Measurements from ENCODE around the gene CDH19. TPM values are rescaled to one million over a fixed set of nuclear protein-coding genes. Genes with fewer than 3 reads are reported as not detected.

CDH19 gene
- total RNA-seq, 1 donor from 2014 or later = not detected

GRCh38 chr18:66555585-66555984 lies 48.3 kb downstream of the CDH19 start:
- intact Hi-C loops (cut with micrococcal nuclease) = no loop called here
- H3K27ac Mint-ChIP-seq = no peak overlapping the region
- no peaks in the 10 kb centered on the region for H3K36me3 Mint-ChIP-seq (ENCODE audit: low read depth)
- no peaks in the 10 kb centered on the region for H3K27me3 Mint-ChIP-seq (ENCODE audit: low read depth)
- H3K9me3 Mint-ChIP-seq = no peaks in the 10 kb centered on the region
- DNase-seq (ENCODE audit: low spot score) = no peak
- no peaks in the 10 kb centered on the region for H3K4me1 Mint-ChIP-seq (ENCODE audit: low read depth)
- H3K4me3 Mint-ChIP-seq (ENCODE audit: low read depth) = no peak overlapping the region

DNA sequence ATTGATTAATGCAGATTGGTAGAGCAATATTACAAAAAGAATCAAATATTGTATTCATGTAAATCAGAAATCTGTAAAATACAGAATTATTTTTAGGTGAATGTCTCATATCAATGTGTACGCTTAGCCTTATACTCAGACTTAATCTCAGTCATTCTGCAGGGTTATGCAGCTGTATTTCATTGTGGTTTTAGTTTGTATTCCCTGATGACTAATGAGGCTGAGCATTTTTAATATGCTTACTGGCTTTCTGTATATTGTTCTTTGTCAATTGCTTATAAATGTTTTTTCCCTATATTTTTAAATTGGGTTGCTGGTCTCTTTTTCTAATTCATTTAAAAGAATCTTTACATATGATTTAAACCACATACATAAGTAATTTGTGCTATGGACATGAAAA lies 50.1 kb downstream of the CDH19 start:
- no peak overlapping the region for H3K4me3 Mint-ChIP-seq (ENCODE audit: low read depth)
- no peaks in the 10 kb centered on the region for H3K27me3 Mint-ChIP-seq (ENCODE audit: low read depth)
- no peaks in the 10 kb centered on the region for H3K36me3 Mint-ChIP-seq (ENCODE audit: low read depth)
- no peaks in the 10 kb centered on the region for H3K9me3 Mint-ChIP-seq
- intact Hi-C loops (cut with micrococcal nuclease) = no loop called here
- H3K27ac Mint-ChIP-seq = no peak overlapping the region
- no peak for DNase-seq (ENCODE audit: low spot score)
- H3K4me1 Mint-ChIP-seq (ENCODE audit: low read depth) = no peaks in the 10 kb centered on the region

GRCh38 chr18:66550366-66550765 lies 53.5 kb downstream of the CDH19 start:
- no peak for DNase-seq (ENCODE audit: low spot score)
- no peaks in the 10 kb centered on the region for H3K36me3 Mint-ChIP-seq (ENCODE audit: low read depth)
- H3K27me3 Mint-ChIP-seq (ENCODE audit: low read depth) = no peaks in the 10 kb centered on the region
- H3K9me3 Mint-ChIP-seq = peaks cover 18% of the 10 kb centered on the region
- H3K4me1 Mint-ChIP-seq (ENCODE audit: low read depth) = no peaks in the 10 kb centered on the region
- no peak overlapping the region for H3K27ac Mint-ChIP-seq
- no peak overlapping the region for H3K4me3 Mint-ChIP-seq (ENCODE audit: low read depth)
- intact Hi-C loops (cut with micrococcal nuclease) = no loop called here

DNA sequence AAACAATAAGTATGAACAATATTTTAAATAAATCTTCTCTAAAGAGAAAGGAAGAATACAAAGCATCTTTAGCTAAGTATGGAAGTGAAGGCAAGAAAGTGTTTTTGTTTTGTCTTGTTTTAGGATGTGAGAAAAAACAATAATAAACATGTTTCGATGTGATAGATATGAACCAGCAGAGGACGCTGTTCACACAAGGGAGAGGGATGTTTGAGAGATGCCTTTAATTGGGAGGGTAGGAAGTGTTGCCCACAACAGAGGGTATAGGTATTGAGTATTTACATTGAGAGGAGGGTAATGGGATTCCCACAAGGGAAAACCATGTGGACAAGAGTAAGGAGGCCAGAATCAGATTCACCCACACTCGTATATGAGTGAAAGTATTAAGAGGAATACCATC lies 55.1 kb downstream of the CDH19 start:
- Mint-ChIP-seq H3K36me3 (ENCODE audit: low read depth) (no peaks in the 10 kb centered on the region), H3K4me1 (ENCODE audit: low read depth) (no peaks in the 10 kb centered on the region), H3K9me3 (peaks cover 21% of the 10 kb centered on the region), H3K4me3 (ENCODE audit: low read depth) (no peak overlapping the region), H3K27me3 (ENCODE audit: low read depth) (no peaks in the 10 kb centered on the region), H3K27ac (no peak overlapping the region)
- DNase-seq (ENCODE audit: low spot score) = no peak
- intact Hi-C loops (cut with micrococcal nuclease) = no loop called here

DNA sequence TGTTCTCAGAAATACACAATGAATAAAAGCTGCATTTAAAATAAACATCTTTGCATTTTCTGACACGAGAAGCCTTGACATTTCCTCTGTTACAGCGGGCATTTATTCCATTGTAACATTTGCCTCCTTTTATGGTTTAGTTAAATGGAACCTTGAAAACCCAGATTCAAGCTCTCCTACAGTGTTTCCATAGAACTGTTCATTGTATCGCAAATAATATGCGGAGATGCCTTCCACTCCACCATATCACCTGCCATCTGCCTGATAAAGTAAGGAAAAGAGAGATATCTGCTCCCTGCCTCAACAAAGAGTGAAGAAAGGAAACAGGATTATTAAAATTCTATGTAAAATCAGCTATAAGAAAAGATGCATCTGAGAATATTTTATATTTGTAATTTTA lies 69.8 kb downstream of the CDH19 start:
- H3K36me3 Mint-ChIP-seq (ENCODE audit: low read depth) = no peaks in the 10 kb centered on the region
- H3K27ac Mint-ChIP-seq = no peak overlapping the region
- H3K4me3 Mint-ChIP-seq (ENCODE audit: low read depth) = no peak overlapping the region
- no peaks in the 10 kb centered on the region for H3K27me3 Mint-ChIP-seq (ENCODE audit: low read depth)
- no peaks in the 10 kb centered on the region for H3K9me3 Mint-ChIP-seq
- intact Hi-C loops (cut with micrococcal nuclease) = no loop called here
- no peaks in the 10 kb centered on the region for H3K4me1 Mint-ChIP-seq (ENCODE audit: low read depth)
- no peak for DNase-seq (ENCODE audit: low spot score)

- no peak for DNase-seq (ENCODE audit: low spot score)
- Mint-ChIP-seq H3K9me3 (no peaks in the 10 kb centered on the region), H3K4me1 (ENCODE audit: low read depth) (no peaks in the 10 kb centered on the region), H3K4me3 (ENCODE audit: low read depth) (no peak overlapping the region), H3K27me3 (ENCODE audit: low read depth) (no peaks in the 10 kb centered on the region), H3K36me3 (ENCODE audit: low read depth) (no peaks in the 10 kb centered on the region), H3K27ac (no peak overlapping the region)
- intact Hi-C loops (cut with micrococcal nuclease) = no loop called here
Measured at GRCh38 chr18:66533693-66534092, 70.2 kb downstream of the CDH19 start.

GRCh38 chr18:66523219-66523991 lies 80.5 kb downstream of the CDH19 start:
- H3K27ac Mint-ChIP-seq = no peak overlapping the region
- H3K27me3 Mint-ChIP-seq (ENCODE audit: low read depth) = no peaks in the 10 kb centered on the region
- H3K36me3 Mint-ChIP-seq (ENCODE audit: low read depth) = no peaks in the 10 kb centered on the region
- H3K4me1 Mint-ChIP-seq (ENCODE audit: low read depth) = no peaks in the 10 kb centered on the region
- peaks cover 10% of the 10 kb centered on the region for H3K9me3 Mint-ChIP-seq
- no peak for DNase-seq (ENCODE audit: low spot score)
- no peak overlapping the region for H3K4me3 Mint-ChIP-seq (ENCODE audit: low read depth)
- intact Hi-C loops (cut with micrococcal nuclease) = no loop called here

DNA sequence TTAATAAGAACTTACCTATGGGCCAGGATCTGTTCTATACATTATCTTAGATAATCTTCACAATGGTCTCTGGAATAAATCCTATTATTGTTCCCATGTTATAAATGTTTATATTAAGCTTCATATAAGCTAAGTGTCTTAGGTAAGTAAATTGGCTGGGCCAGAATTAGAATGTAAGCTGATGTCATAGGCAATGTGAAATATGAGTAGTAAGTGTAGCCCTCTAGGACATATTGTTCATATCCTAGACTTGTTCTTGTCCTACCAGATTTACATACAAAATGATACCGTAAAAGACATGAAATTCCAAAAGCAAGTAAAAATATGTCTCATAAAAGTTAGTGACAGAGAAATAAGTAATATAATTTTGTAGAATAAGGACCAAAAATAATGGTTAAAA lies 89.9 kb downstream of the CDH19 start:
- Mint-ChIP-seq H3K4me3 (ENCODE audit: low read depth) (no peak overlapping the region), H3K9me3 (peaks cover 7% of the 10 kb centered on the region), H3K36me3 (ENCODE audit: low read depth) (no peaks in the 10 kb centered on the region), H3K27ac (no peak overlapping the region), H3K27me3 (ENCODE audit: low read depth) (no peaks in the 10 kb centered on the region), H3K4me1 (ENCODE audit: low read depth) (no peaks in the 10 kb centered on the region)
- no peak for DNase-seq (ENCODE audit: low spot score)
- intact Hi-C loops (cut with micrococcal nuclease) = no loop called here

DNA sequence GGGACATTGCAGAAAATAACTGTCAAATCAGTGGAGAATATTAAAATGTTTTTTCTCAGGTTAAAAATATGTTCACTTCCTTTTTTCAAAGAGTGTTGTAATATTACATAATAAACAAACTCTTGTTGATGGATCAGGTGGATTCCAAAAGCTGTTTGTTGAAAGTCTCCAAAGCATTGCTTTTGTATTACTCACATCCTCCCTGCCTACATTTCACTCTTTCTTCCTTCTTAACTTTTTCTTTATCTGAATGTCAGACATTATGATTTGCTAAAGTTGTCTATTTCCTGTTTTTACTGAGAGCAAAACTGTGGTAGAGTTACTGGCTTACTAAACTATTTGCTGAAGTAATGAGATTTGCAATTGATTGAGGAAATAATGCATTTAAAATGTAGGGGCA lies 92.1 kb downstream of the CDH19 start:
- no peak overlapping the region for H3K4me3 Mint-ChIP-seq (ENCODE audit: low read depth)
- no peak overlapping the region for H3K27ac Mint-ChIP-seq
- no peaks in the 10 kb centered on the region for H3K27me3 Mint-ChIP-seq (ENCODE audit: low read depth)
- H3K9me3 Mint-ChIP-seq = peaks cover 7% of the 10 kb centered on the region
- intact Hi-C loops (cut with micrococcal nuclease) = no loop called here
- no peak for DNase-seq (ENCODE audit: low spot score)
- no peaks in the 10 kb centered on the region for H3K4me1 Mint-ChIP-seq (ENCODE audit: low read depth)
- H3K36me3 Mint-ChIP-seq (ENCODE audit: low read depth) = no peaks in the 10 kb centered on the region

DNA sequence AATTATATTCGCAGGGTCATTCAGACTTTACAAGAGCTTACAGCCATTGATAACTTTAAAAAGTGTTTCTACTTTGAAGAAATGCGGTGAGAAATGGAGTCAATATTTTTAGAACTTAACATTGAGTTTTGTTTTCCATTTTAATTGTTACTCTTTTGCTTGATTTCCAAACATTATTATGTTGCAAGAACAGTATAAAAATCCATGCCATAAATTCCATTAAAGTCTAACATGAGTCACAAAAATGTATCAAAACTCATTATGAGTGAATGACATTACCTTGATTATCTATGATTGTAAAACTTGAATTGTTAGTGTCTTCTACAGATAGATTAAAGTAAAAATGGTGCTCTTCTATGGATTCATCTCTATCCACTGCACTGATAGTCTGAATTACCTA lies 92.6 kb downstream of the CDH19 start:
- no peaks in the 10 kb centered on the region for H3K36me3 Mint-ChIP-seq (ENCODE audit: low read depth)
- no peak overlapping the region for H3K4me3 Mint-ChIP-seq (ENCODE audit: low read depth)
- no peak for DNase-seq (ENCODE audit: low spot score)
- intact Hi-C loops (cut with micrococcal nuclease) = no loop called here
- H3K27ac Mint-ChIP-seq = no peak overlapping the region
- H3K4me1 Mint-ChIP-seq (ENCODE audit: low read depth) = no peaks in the 10 kb centered on the region
- H3K9me3 Mint-ChIP-seq = peaks cover 4% of the 10 kb centered on the region
- no peaks in the 10 kb centered on the region for H3K27me3 Mint-ChIP-seq (ENCODE audit: low read depth)

GRCh38 chr18:66510357-66511045 lies 93.4 kb downstream of the CDH19 start:
- intact Hi-C loops (cut with micrococcal nuclease) = no loop called here
- H3K36me3 Mint-ChIP-seq (ENCODE audit: low read depth) = no peaks in the 10 kb centered on the region
- H3K4me3 Mint-ChIP-seq (ENCODE audit: low read depth) = no peak overlapping the region
- DNase-seq (ENCODE audit: low spot score) = no peak
- H3K9me3 Mint-ChIP-seq = peaks cover 4% of the 10 kb centered on the region
- H3K4me1 Mint-ChIP-seq (ENCODE audit: low read depth) = no peaks in the 10 kb centered on the region
- no peaks in the 10 kb centered on the region for H3K27me3 Mint-ChIP-seq (ENCODE audit: low read depth)
- H3K27ac Mint-ChIP-seq = no peak overlapping the region

DNA sequence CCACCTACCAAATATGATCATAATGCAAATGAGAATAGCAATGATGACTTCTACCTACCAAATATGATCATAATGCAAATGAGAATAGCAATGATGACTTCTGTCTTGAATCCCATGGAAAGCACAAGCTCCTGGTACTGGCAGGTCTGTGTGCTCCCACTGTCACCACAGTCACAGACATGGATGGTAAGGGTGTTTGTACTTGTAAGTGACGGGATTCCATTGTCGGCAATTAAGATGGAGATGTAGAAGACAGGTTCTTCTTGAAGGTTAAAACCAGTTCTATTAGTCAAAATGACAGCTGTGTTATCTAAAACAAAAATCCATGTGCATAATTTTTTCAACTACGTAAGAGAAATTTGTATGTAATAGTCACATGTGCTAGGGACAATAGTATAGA lies 95.0 kb downstream of the CDH19 start:
- Mint-ChIP-seq H3K4me1 (ENCODE audit: low read depth) (no peaks in the 10 kb centered on the region), H3K27me3 (ENCODE audit: low read depth) (no peaks in the 10 kb centered on the region), H3K4me3 (ENCODE audit: low read depth) (no peak overlapping the region), H3K27ac (no peak overlapping the region), H3K9me3 (peaks cover 4% of the 10 kb centered on the region), H3K36me3 (ENCODE audit: low read depth) (no peaks in the 10 kb centered on the region)
- intact Hi-C loops (cut with micrococcal nuclease) = no loop called here
- DNase-seq (ENCODE audit: low spot score) = no peak

DNA sequence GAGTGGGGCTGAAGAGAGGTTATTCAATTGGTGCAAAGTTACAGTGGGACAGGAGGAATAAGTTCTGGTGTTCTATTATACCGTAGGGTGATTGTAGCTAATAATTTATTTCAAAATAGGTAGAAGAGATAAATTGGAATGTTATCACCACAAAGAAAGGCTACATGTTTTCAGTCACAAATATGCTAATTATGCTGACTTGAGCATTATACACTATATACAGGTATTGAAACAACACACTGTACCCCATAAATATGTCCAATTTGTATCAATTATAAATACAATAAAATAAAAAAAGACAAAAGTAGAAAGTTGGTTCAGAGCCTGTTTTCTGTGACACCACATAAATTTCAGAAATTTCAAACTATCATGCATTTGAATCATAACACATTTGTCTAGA lies 97.7 kb downstream of the CDH19 start:
- Mint-ChIP-seq H3K4me3 (ENCODE audit: low read depth) (no peak overlapping the region), H3K4me1 (ENCODE audit: low read depth) (no peaks in the 10 kb centered on the region), H3K9me3 (peaks cover 9% of the 10 kb centered on the region), H3K27me3 (ENCODE audit: low read depth) (no peaks in the 10 kb centered on the region), H3K36me3 (ENCODE audit: low read depth) (no peaks in the 10 kb centered on the region), H3K27ac (no peak overlapping the region)
- intact Hi-C loops (cut with micrococcal nuclease) = no loop called here
- DNase-seq (ENCODE audit: low spot score) = no peak
